Hepatocyte (in vitro differentiated cells): ENCODE measurements around the gene ZSCAN12. TPM values are rescaled to one million over a fixed set of nuclear protein-coding genes. Genes with fewer than 3 reads are reported as not detected.

Experiments used
- DNase-seq: peaks from one replicate; pipeline ENCODE4 v3.0.0-alpha.2; 2016; ENCODE audit warnings: low spot score
- H2AFZ ChIP-seq: fragments of 200-600 bp; sonication (generic); 2 replicates; pipeline ENCODE4 v1.6.0; 2016; ENCODE audit warnings: antibody characterized with exemption, mild to moderate bottlenecking
- H3K27ac ChIP-seq: fragments of 200-600 bp; sonication (generic); 2 replicates; pipeline ENCODE4 v1.5.1; 2016; ENCODE audit warnings: mild to moderate bottlenecking
- H3K27me3 ChIP-seq: fragments of 200-600 bp; sonication (generic); 2 replicates; pipeline ENCODE4 v1.6.1; 2016
- H3K36me3 ChIP-seq: fragments of 200-600 bp; sonication (generic); replicated peaks from 2 replicates; pipeline ENCODE4 v1.5.1; 2016; ENCODE audit warnings: low read depth; ENCODE audit not compliant: insufficient read depth
- H3K4me1 ChIP-seq: fragments of 200-600 bp; sonication (generic); 2 replicates; pipeline ENCODE4 v1.5.1; 2016; ENCODE audit warnings: mild to moderate bottlenecking, moderate library complexity; ENCODE audit not compliant: insufficient read depth
- H3K4me2 ChIP-seq: fragments of 200-600 bp; sonication (generic); 2 replicates; pipeline ENCODE4 v1.6.0; 2016
- H3K4me3 ChIP-seq: fragments of 200-600 bp; sonication (generic); 2 replicates; pipeline ENCODE4 v1.5.1; 2016; ENCODE audit warnings: mild to moderate bottlenecking
- H3K79me2 ChIP-seq: fragments of 200-600 bp; sonication (generic); 2 replicates; pipeline ENCODE4 v1.6.0; 2017; ENCODE audit warnings: mild to moderate bottlenecking
- H3K9me2 ChIP-seq: fragments of 200-600 bp; sonication (generic); replicated peaks from 2 replicates; pipeline ENCODE4 v1.6.0; 2017; ENCODE audit warnings: mild to moderate bottlenecking; ENCODE audit not compliant: insufficient read depth
- H3K9me3 ChIP-seq: fragments of 200-600 bp; sonication (generic); 2 replicates; pipeline ENCODE4 v1.5.1; 2016; ENCODE audit warnings: low read depth, mild to moderate bottlenecking
- H4K20me1 ChIP-seq: fragments of 200-600 bp; sonication (generic); 2 replicates; pipeline ENCODE4 v1.6.0; 2016; ENCODE audit warnings: mild to moderate bottlenecking; ENCODE audit not compliant: insufficient read depth, poor library complexity, severe bottlenecking
- CTCF ChIP-seq: fragments of 200-600 bp; sonication (generic); IDR thresholded peaks from 2 replicates; pipeline ENCODE4 v1.5.1; 2016; ENCODE audit warnings: antibody characterized with exemption, mild to moderate bottlenecking; ENCODE audit not compliant: poor library complexity
- EZH2 ChIP-seq: fragments of 200-600 bp; sonication (generic); IDR thresholded peaks from 2 replicates; pipeline ENCODE4 v1.6.1; 2016; ENCODE audit warnings: antibody characterized with exemption, mild to moderate bottlenecking, borderline replicate concordance
- EZH2phosphoT487 ChIP-seq: fragments of 200-600 bp; sonication (generic); IDR thresholded peaks from one replicate; pipeline ENCODE4 v1.6.1; 2018; ENCODE audit warnings: antibody characterized with exemption, mild to moderate bottlenecking, low read depth, moderate library complexity; ENCODE audit not compliant: unreplicated experiment, severe bottlenecking
- WGBS: methylation state at CpG from one replicate; pipeline ENCODE4 v1.1.6; 2016; ENCODE audit warnings: low lambda C conversion rate; ENCODE audit errors: missing lambda C conversion rate; 5-methylcytosine and 5-hydroxymethylcytosine counted together
- polyA plus RNA-seq: library from polyadenylated mRNA; unstranded; fragments of >200 nt; fragmentation: Nextera tagmentation; extraction: Ambion mirVana; gene quantifications from 2 replicates; pipeline ENCODE4 v1.2.1, GENCODE V29; 2016
- total RNA-seq: library from RNA; depleted of rRNA; stranded (reverse); fragments of >200 nt; gene quantifications from 2 replicates; pipeline ENCODE4 v1.2.3, GENCODE V29; 2014

Gene ZSCAN12
- total and polyA plus RNA-seq, 2 experiments from 2014 or later: 2.1 to 6.1 TPM

- WGBS: 100% methylated on average over 1 of the region's 1 CpG
- no peak overlapping the region for H2AFZ ChIP-seq
- H3K4me2 ChIP-seq: no peak overlapping the region
- no peaks in the 10 kb centered on the region for H3K27me3 ChIP-seq
- H3K36me3 ChIP-seq: no peaks in the 10 kb centered on the region
- H3K27ac ChIP-seq: no peak overlapping the region
- no peaks in the 10 kb centered on the region for H3K9me3 ChIP-seq
- H3K4me3 ChIP-seq: no peak overlapping the region
- no peak for TF ChIP-seq EZH2
- no peak for TF ChIP-seq CTCF
- no peak for TF ChIP-seq EZH2phosphoT487
- no peaks in the 10 kb centered on the region for H3K4me1 ChIP-seq
- no peak for DNase-seq
- no peaks in the 10 kb centered on the region for H3K9me2 ChIP-seq
- H4K20me1 ChIP-seq: no peaks in the 10 kb centered on the region
- no peaks in the 10 kb centered on the region for H3K79me2 ChIP-seq
These were observed 24.0 kb upstream of the ZSCAN12 start for GRCh38 chr6:28423546-28423945.

GRCh38 chr6:28413681-28414080 lies 14.1 kb upstream of the ZSCAN12 start:
- H3K9me3 ChIP-seq: no peaks in the 10 kb centered on the region
- H3K4me3 ChIP-seq: no peak overlapping the region
- H3K27me3 ChIP-seq: no peaks in the 10 kb centered on the region
- H3K9me2 ChIP-seq: no peaks in the 10 kb centered on the region
- H3K4me2 ChIP-seq: no peak overlapping the region
- no peak for TF ChIP-seq EZH2phosphoT487
- TF ChIP-seq CTCF: no peak
- no peak for TF ChIP-seq EZH2
- H3K4me1 ChIP-seq: no peaks in the 10 kb centered on the region
- H3K79me2 ChIP-seq: no peaks in the 10 kb centered on the region
- no peak overlapping the region for H2AFZ ChIP-seq
- H3K36me3 ChIP-seq: no peaks in the 10 kb centered on the region
- no peak overlapping the region for H3K27ac ChIP-seq
- DNase-seq: no peak
- no peaks in the 10 kb centered on the region for H4K20me1 ChIP-seq

GRCh38 chr6:28410767-28411166 lies 11.2 kb upstream of the ZSCAN12 start:
- H3K79me2 ChIP-seq: no peaks in the 10 kb centered on the region
- no peaks in the 10 kb centered on the region for H3K36me3 ChIP-seq
- H2AFZ ChIP-seq: no peak overlapping the region
- H3K4me3 ChIP-seq: no peak overlapping the region
- TF ChIP-seq EZH2phosphoT487: no peak
- TF ChIP-seq CTCF: no peak
- no peak for TF ChIP-seq EZH2
- H3K9me3 ChIP-seq: no peaks in the 10 kb centered on the region
- no peaks in the 10 kb centered on the region for H3K9me2 ChIP-seq
- no peaks in the 10 kb centered on the region for H3K27me3 ChIP-seq
- 96% methylated on average over 2 of the region's 2 CpGs for WGBS
- no peak overlapping the region for H3K27ac ChIP-seq
- no peak overlapping the region for H3K4me2 ChIP-seq
- DNase-seq: no peak
- H3K4me1 ChIP-seq: no peaks in the 10 kb centered on the region
- no peaks in the 10 kb centered on the region for H4K20me1 ChIP-seq
